Middle frontal gyrus (tissue), 1 donor: ENCODE results near the gene FAM184B.
"Not testable (repeated sequence)": the region's sequence is repeated elsewhere in the genome, so short reads cannot be mapped to it uniquely, and the experiment has no call there.

Experiments
- DNase-seq: peaks from one replicate; pipeline ENCODE4 v3.0.0-alpha.2; 2015; ENCODE audit warnings: low spot score; ENCODE audit errors: extremely low spot score

The FAM184B gene

GRCh38 chr4:17684648-17685047 lies 96.8 kb downstream of the FAM184B start:
- not testable (repeated sequence) for DNase-seq

- DNase-seq = no peak
Measured at GRCh38 chr4:17682222-17682566, 99.2 kb downstream of the FAM184B start.

- no peak for DNase-seq
Measured at GRCh38 chr4:17681281-17682221, 99.9 kb downstream of the FAM184B start.

- no peak for DNase-seq
Measured at GRCh38 chr4:17680559-17681280, 100.7 kb downstream of the FAM184B start.

- DNase-seq = no peak
Measured at GRCh38 chr4:17670423-17670822, 111.0 kb downstream of the FAM184B start.

- DNase-seq = no peak
Measured at GRCh38 chr4:17667653-17668201, 113.7 kb downstream of the FAM184B start.

GRCh38 chr4:17667253-17667652 lies 114.2 kb downstream of the FAM184B start:
- DNase-seq = no peak

- no peak for DNase-seq
Measured at GRCh38 chr4:17665852-17666251, 115.6 kb downstream of the FAM184B start.

- DNase-seq = no peak
Measured at GRCh38 chr4:17665346-17665745, 116.1 kb downstream of the FAM184B start.

GRCh38 chr4:17664755-17665154 lies 116.7 kb downstream of the FAM184B start:
- no peak for DNase-seq

- no peak for DNase-seq
Measured at GRCh38 chr4:17662694-17663093, 118.7 kb downstream of the FAM184B start.

GRCh38 chr4:17659196-17659595 lies 122.2 kb downstream of the FAM184B start:
- DNase-seq = not testable (repeated sequence)

- no peak for DNase-seq
Measured at GRCh38 chr4:17657849-17658248, 123.6 kb downstream of the FAM184B start.

- DNase-seq = no peak
Measured at GRCh38 chr4:17657090-17657489, 124.3 kb downstream of the FAM184B start.

GRCh38 chr4:17654701-17655100 lies 126.7 kb downstream of the FAM184B start:
- no peak for DNase-seq

GRCh38 chr4:17650406-17650805 lies 131.0 kb downstream of the FAM184B start:
- DNase-seq = no peak

GRCh38 chr4:17647927-17648326 lies 133.5 kb downstream of the FAM184B start:
- DNase-seq = no peak

- no peak for DNase-seq
Measured at GRCh38 chr4:17647176-17647806, 134.1 kb downstream of the FAM184B start.

GRCh38 chr4:17646693-17647092 lies 134.7 kb downstream of the FAM184B start:
- DNase-seq = no peak

- no peak for DNase-seq
Measured at GRCh38 chr4:17642398-17642783, 139.0 kb downstream of the FAM184B start.

GRCh38 chr4:17639136-17639535 lies 142.3 kb downstream of the FAM184B start:
- no peak for DNase-seq
